Common myeloid progenitor, CD34-positive (primary cell): Measurements from ENCODE around the gene SDF4.
A peak's percentile ranks its signal among the peaks of the same experiment; 100 is the strongest.

Experiments
- CTCF ChIA-PET: fragments of 350-600 bp; sonication (Branson Sonifier 250); formaldehyde crosslinking; loops from one replicate; lab custom pipeline; 2021; ENCODE audit warnings: antibody characterized with exemption; lab: Charles Lee
- POLR2A ChIA-PET: fragments of 350-600 bp; sonication (Branson Sonifier 250); formaldehyde crosslinking; loops from one replicate; lab custom pipeline; 2021; ENCODE audit warnings: antibody characterized with exemption; lab: Charles Lee
- DNase-seq, 3 donors: peaks; one replicate each; pipeline versions ENCODE4 v3.0.0 to v3.0.0-alpha.2; 2013
- H3K27ac ChIP-seq, 2 experiments: 1 replicate in 1 of 2; 2 replicates in 1 of 2; pipeline ENCODE4 v1.7.0; 2013; ENCODE audit warnings: inconsistent platforms in 2 of 2, low read length in 2 of 2, mild to moderate bottlenecking in 2 of 2, low read depth in 1 of 2, moderate library complexity in 1 of 2; ENCODE audit not compliant: severe bottlenecking in 2 of 2, insufficient read depth in 1 of 2, poor library complexity in 1 of 2
- H3K27me3 ChIP-seq, 5 experiments: replicated peaks in 2 of 5; 1 replicate in 3 of 5; 2 replicates in 2 of 5; pipeline versions ENCODE4 v1.6.1 to v1.7.0; 2013; ENCODE audit warnings: low read length in 4 of 5, mild to moderate bottlenecking in 2 of 5, moderate library complexity in 2 of 5, inconsistent platforms in 1 of 5; ENCODE audit not compliant: insufficient read depth in 5 of 5, control insufficient read depth in 4 of 5
- H3K36me3 ChIP-seq, 4 experiments: 1 replicate in 2 of 4; 2 replicates in 2 of 4; pipeline versions ENCODE4 v1.6.1 to v1.7.0; 2013; ENCODE audit warnings: low read length in 3 of 4, control low read depth in 1 of 4, mild to moderate bottlenecking in 1 of 4; ENCODE audit not compliant: control insufficient read depth in 4 of 4, insufficient read depth in 4 of 4
- H3K4me1 ChIP-seq, 4 experiments: 1 replicate in 3 of 4; 2 replicates in 1 of 4; pipeline versions ENCODE4 v1.6.1 to v1.7.1; 2013; ENCODE audit warnings: low read length in 3 of 4, mild to moderate bottlenecking in 3 of 4, control low read depth in 1 of 4, inconsistent platforms in 1 of 4, moderate library complexity in 1 of 4; ENCODE audit not compliant: control insufficient read depth in 4 of 4, insufficient read depth in 4 of 4; ENCODE audit errors: control extremely low read depth in 1 of 4
- H3K4me3 ChIP-seq, 7 experiments: 1 replicate in 4 of 7; 2 replicates in 3 of 7; pipeline versions ENCODE4 v1.5.1 to v1.7.0; 2013; ENCODE audit warnings: mild to moderate bottlenecking in 7 of 7, low read length in 6 of 7, moderate library complexity in 6 of 7, inconsistent platforms in 2 of 7, low read depth in 2 of 7, control low read depth in 1 of 7; ENCODE audit not compliant: insufficient read depth in 4 of 7, control insufficient read depth in 1 of 7; ENCODE audit errors: extremely low read depth in 1 of 7
- H3K9me3 ChIP-seq, 5 experiments: 1 replicate in 4 of 5; 2 replicates in 1 of 5; pipeline versions ENCODE4 v1.6.1 to v1.7.1; 2013; ENCODE audit warnings: low read length in 4 of 5, mild to moderate bottlenecking in 2 of 5, inconsistent platforms in 1 of 5, low read depth in 1 of 5, moderate library complexity in 1 of 5; ENCODE audit not compliant: control insufficient read depth in 4 of 5, insufficient read depth in 2 of 5; ENCODE audit errors: control extremely low read depth in 1 of 5
- WGBS: methylation state at CpG from one replicate; pipeline ENCODE4 v1.1.5; 2013; ENCODE audit not compliant: insufficient coverage; 5-methylcytosine and 5-hydroxymethylcytosine counted together

Gene SDF4

DNA sequence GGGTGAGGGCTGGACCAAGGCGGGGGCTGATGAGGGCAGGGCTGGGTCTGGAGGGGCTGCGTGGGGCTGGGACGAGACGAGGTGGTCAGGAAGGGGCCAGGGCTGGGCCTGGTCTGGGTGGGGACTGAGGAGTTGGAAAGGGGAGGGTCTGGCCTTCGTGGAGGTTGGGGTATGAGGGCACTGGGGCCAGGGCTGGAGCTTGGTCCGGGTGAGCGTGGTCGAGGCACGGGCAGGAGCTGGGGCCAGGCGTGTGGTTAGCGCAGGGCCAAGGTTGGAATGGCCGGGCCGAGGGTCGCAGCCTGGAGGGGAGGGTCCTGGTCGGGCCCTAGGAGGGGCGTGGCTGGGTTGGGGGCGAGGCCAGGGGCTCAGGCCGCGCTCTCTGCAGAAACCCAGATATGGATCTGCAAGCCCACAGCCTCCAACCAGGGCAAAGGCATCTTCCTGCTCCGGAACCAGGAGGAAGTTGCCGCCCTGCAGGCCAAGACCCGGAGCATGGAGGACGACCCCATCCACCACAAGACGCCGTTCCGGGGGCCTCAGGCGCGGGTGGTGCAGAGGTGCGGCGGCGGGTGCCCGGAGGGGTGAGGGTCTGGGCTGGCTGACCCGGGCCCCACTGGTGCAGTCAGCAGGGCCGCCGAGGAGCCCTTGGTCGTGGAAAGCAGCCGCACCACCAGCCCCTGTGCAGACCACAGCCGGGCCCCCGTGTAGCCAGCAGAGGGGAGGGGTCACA, 49.1 kb downstream of the SDF4 start:
- Histone ChIP-seq H3K27me3 (no peaks in the 10 kb centered on the region), H3K36me3 (no peaks in the 10 kb centered on the region), H3K27ac (no peak overlapping the region), H3K4me3 (peak overlapping the region in 5 of 7 experiments; percentile 29 to 53 (median 46)), H3K4me1 (peaks cover 0 to 34% (median 22%) of the 10 kb centered on the region in 4 experiments), H3K9me3 (no peaks in the 10 kb centered on the region)
- ChIA-PET CTCF (interaction anchor here (0.7 to 1.2 kb wide), 4 partner anchors 25 to 60 kb away, joined by 3 to 5 read pairs (median 4); no protein-coding TSS in a partner anchor), POLR2A (interaction anchor here (1.6 kb wide), 1 partner anchor 9 kb away, joined by 5 read pairs; the partner anchor contains the start of gene TTLL10)
- DNase-seq, result peak; percentile 40 to 73 (median 73)
- 27% methylated on average over 33 of the region's 39 CpGs for WGBS

DNA sequence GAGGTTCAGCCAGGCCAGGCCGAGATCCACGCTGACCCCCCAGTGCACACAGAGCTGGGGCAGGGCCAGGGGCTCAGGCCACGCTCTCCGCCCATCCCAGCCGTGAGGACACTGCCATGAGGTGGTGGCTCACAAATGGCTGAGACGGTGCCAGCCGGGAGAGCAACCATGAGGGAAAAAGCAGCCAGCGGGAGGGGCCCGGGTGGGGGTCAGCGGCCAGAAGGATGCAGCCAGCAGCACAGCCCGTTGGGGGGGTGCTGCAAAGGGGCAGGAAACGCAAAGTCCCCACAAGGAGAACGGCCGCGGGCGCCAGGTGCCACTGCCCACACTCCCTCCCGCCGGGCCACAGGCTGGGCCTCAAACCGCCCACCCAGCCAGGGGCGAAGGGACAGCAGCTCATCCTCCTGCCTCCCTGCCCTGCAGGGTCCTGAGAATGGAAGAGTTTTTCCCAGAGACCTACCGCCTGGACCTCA, 49.8 kb downstream of the SDF4 start:
- no peak overlapping the region for H3K4me3 ChIP-seq
- CTCF ChIA-PET, result interaction anchor here (1.1 kb wide), 1 partner anchor 59 kb away, joined by 4 read pairs; no protein-coding TSS in a partner anchor
- no peak overlapping the region for H3K27ac ChIP-seq
- H3K9me3 ChIP-seq, result no peaks in the 10 kb centered on the region
- H3K4me1 ChIP-seq, result peaks cover 0 to 34% (median 22%) of the 10 kb centered on the region in 4 experiments
- 93% methylated on average over 21 of the region's 21 CpGs for WGBS
- no peak for DNase-seq
- POLR2A ChIA-PET, result interaction anchor here (1.6 kb wide), 1 partner anchor 8 kb away, joined by 5 read pairs; the partner anchor contains the start of gene TTLL10
- no peaks in the 10 kb centered on the region for H3K36me3 ChIP-seq
- peaks cover 0 to 3% (median 1%) of the 10 kb centered on the region in 5 experiments for H3K27me3 ChIP-seq

- H3K9me3 ChIP-seq, result no peaks in the 10 kb centered on the region
- 95% methylated on average over 23 of the region's 26 CpGs for WGBS
- DNase-seq, result no peak
- ChIA-PET CTCF (interaction anchor here (1.1 kb wide), 1 partner anchor 59 kb away, joined by 4 read pairs; no protein-coding TSS in a partner anchor), POLR2A (no interaction called here)
- H3K4me3 ChIP-seq, result no peak overlapping the region
- H3K36me3 ChIP-seq, result no peaks in the 10 kb centered on the region
- H3K27me3 ChIP-seq, result peaks cover 0 to 10% (median 2%) of the 10 kb centered on the region in 5 experiments
- H3K27ac ChIP-seq, result no peak overlapping the region
- H3K4me1 ChIP-seq, result peaks cover 0 to 34% (median 22%) of the 10 kb centered on the region in 4 experiments
Measured at GRCh38 chr1:1181129-1181937, 50.5 kb downstream of the SDF4 start.

DNA sequence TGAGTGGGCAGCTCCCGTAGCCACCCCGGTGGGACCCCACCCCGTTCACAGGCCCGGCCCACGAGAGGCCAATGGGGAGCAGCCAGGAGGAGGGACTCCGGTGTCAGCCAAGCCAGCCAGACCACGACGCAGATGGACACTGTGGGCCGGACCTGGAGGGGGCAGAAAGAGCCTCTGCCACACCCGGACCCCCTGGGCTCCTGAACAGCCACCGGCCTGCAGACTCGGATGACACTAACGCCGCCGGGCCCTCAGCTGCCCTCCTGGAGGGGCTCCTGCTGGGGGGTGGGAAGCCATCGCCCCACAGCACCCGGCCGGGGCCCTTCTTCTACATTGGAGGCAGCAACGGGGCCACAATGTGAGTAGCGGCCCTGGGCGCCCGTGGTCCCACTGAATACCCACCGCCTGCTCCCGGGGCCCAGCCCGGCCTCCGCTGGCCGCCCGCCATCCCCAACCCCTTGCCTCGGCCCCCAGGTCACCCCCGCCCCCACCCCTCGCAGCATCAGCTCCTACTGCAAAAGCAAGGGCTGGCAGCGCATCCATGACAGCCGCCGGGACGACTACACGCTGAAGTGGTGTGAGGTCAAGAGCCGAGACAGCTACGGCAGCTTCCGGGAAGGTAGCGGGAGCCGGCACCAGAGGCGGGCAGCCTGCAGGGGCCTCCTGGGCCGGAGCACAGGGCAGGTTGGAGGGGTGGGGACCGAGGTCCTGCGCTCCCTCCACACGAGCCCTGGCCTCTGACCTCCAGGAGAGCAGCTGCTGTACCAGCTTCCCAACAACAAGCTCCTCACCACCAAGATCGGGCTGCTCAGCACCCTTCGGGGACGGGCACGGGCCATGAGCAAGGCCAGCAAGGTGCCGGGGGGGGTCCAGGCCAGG, 51.6 kb downstream of the SDF4 start:
- POLR2A ChIA-PET, result no interaction called here
- Histone ChIP-seq H3K36me3 (no peaks in the 10 kb centered on the region), H3K4me1 (peaks cover 0 to 31% (median 22%) of the 10 kb centered on the region in 4 experiments), H3K27ac (no peak overlapping the region), H3K27me3 (peaks cover 0 to 21% (median 2%) of the 10 kb centered on the region in 5 experiments), H3K4me3 (no peak overlapping the region), H3K9me3 (peaks cover 0 to 3% (median 0%) of the 10 kb centered on the region in 5 experiments)
- CTCF ChIA-PET, result interaction anchor here (2.1 kb wide), 1 partner anchor 58 kb away, joined by 7 read pairs; no protein-coding TSS in a partner anchor
- no peak for DNase-seq
- WGBS, result 94% methylated on average over 46 of the region's 51 CpGs

- CTCF ChIA-PET, result interaction anchor here (1.0 to 2.1 kb wide), 2 partner anchors 26 to 57 kb away, joined by 3 to 7 read pairs; no protein-coding TSS in a partner anchor
- Histone ChIP-seq H3K27ac (no peak overlapping the region), H3K4me1 (peaks cover 0 to 29% (median 22%) of the 10 kb centered on the region in 4 experiments), H3K4me3 (no peak overlapping the region), H3K36me3 (no peaks in the 10 kb centered on the region), H3K9me3 (peaks cover 0 to 3% (median 0%) of the 10 kb centered on the region in 5 experiments), H3K27me3 (peaks cover 0 to 25% (median 2%) of the 10 kb centered on the region in 5 experiments)
- no peak for DNase-seq
- POLR2A ChIA-PET, result no interaction called here
- 86% methylated on average over 15 of the region's 25 CpGs for WGBS
Measured at GRCh38 chr1:1179346-1179982, 52.3 kb downstream of the SDF4 start.
